Uterus (tissue), 4 donors: Measurements from ENCODE around the gene TMEM238L. TPM values are rescaled to one million over a fixed set of nuclear protein-coding genes. Genes with fewer than 3 reads are reported as not detected.

Experiments
- DNase-seq, 2 donors: peaks; one replicate each; pipeline ENCODE4 v3.0.0-alpha.2; 2019 to 2020
- H3K27ac ChIP-seq, 2 donors: fragments of 200-600 bp; sonication (generic); 1 replicate in 1 of 2; 2 replicates in 1 of 2; pipeline ENCODE4 v1.5.1; 2016 to 2018
- H3K27me3 ChIP-seq, 2 donors: fragments of 200-600 bp; sonication (generic); one replicate each; pipeline ENCODE4 v1.5.1; 2018 to 2019; ENCODE audit warnings: control low read depth in 1 of 2
- H3K36me3 ChIP-seq, 2 donors: fragments of 200-600 bp; sonication (generic); one replicate each; pipeline ENCODE4 v1.5.1; 2019; ENCODE audit warnings: control low read depth in 1 of 2
- H3K4me1 ChIP-seq, 2 donors: fragments of 200-600 bp; sonication (generic); one replicate each; pipeline ENCODE4 v1.5.1; 2018 to 2019; ENCODE audit warnings: control low read depth in 1 of 2
- H3K4me3 ChIP-seq, 2 donors: fragments of 200-600 bp; sonication (generic); 1 replicate in 1 of 2; 2 replicates in 1 of 2; pipeline ENCODE4 v1.5.1; 2018 to 2019; ENCODE audit warnings: mild to moderate bottlenecking in 1 of 2
- H3K9me3 ChIP-seq, 2 donors: fragments of 200-600 bp; sonication (generic); one replicate each; pipeline ENCODE4 v1.5.1; 2019; ENCODE audit warnings: control low read depth in 1 of 2
- POLR2A ChIP-seq, 2 donors: fragments of 450-650 bp; IDR thresholded peaks; one replicate each; pipeline ENCODE4 v1.6.1; 2016; ENCODE audit warnings: antibody characterized with exemption in 2 of 2, mild to moderate bottlenecking in 1 of 2, moderate library complexity in 1 of 2
- intact Hi-C: fragments of 100-400 bp; cut with DNase I; formaldehyde crosslinking; loops from one replicate; pipeline ENCODE4 v1.15.1; 2023; ENCODE audit warnings: low total_unique reads
- total RNA-seq, 4 donors: library from RNA; depleted of rRNA in 3 of 4; stranded (reverse); fragments of >200 nt in 3 of 4; gene quantifications; one replicate each; pipeline versions ENCODE4 v1.1.0 to v1.2.4, GENCODE V29; 2014 to 2023
- TF ChIP-seq, protein P1 (sequence below), 4 experiments: fragments of 200-600 bp in 2 of 4; fragments of 450-650 bp in 2 of 4; sonication (generic) in 2 of 4; IDR thresholded peaks; one replicate each; pipeline ENCODE4 v1.5.1; 2016 to 2019; ENCODE audit warnings: antibody characterized with exemption in 4 of 4, mild to moderate bottlenecking in 2 of 4, moderate library complexity in 1 of 4
- donor health status: DM: yes; HTN: yes; CAD: no.

The TMEM238L gene
- total RNA-seq, 4 donors from 2014 or later, result not detected

DNA sequence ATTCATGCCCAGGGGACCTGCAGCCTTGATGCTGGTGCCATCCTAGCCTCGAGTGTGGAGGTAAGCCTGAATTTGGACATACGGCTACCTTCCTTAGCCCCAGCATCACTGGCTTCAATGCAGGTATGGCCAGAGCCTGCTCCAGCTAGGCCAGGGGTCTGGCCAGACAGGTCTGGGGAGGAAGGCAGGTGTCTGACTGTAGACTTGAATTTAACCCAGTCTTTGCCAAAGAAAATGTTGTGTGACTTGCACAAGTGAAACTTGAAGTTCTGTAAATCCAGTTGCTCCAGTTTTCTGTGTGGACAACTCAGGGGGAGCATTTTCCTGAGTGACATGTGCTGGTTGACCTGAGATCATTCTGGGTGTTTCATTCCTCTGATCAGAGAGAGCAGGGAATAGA, 32.8 kb downstream of the TMEM238L start:
- no peaks in the 10 kb centered on the region for H3K4me1 ChIP-seq
- intact Hi-C loops, result no loop called here
- H3K27ac ChIP-seq, result no peak overlapping the region
- H3K4me3 ChIP-seq, result no peak overlapping the region
- peaks cover 0 to 10% of the 10 kb centered on the region in 2 donors for H3K9me3 ChIP-seq
- no peak for TF ChIP-seq POLR2A (IDR thresholded peaks at IDR 0.05)
- TF ChIP-seq, protein P1, sequence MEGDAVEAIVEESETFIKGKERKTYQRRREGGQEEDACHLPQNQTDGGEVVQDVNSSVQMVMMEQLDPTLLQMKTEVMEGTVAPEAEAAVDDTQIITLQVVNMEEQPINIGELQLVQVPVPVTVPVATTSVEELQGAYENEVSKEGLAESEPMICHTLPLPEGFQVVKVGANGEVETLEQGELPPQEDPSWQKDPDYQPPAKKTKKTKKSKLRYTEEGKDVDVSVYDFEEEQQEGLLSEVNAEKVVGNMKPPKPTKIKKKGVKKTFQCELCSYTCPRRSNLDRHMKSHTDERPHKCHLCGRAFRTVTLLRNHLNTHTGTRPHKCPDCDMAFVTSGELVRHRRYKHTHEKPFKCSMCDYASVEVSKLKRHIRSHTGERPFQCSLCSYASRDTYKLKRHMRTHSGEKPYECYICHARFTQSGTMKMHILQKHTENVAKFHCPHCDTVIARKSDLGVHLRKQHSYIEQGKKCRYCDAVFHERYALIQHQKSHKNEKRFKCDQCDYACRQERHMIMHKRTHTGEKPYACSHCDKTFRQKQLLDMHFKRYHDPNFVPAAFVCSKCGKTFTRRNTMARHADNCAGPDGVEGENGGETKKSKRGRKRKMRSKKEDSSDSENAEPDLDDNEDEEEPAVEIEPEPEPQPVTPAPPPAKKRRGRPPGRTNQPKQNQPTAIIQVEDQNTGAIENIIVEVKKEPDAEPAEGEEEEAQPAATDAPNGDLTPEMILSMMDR (IDR thresholded peaks at IDR 0.05), result no peak
- no peaks in the 10 kb centered on the region for H3K36me3 ChIP-seq
- no peaks in the 10 kb centered on the region for H3K27me3 ChIP-seq
- DNase-seq, result no peak

DNA sequence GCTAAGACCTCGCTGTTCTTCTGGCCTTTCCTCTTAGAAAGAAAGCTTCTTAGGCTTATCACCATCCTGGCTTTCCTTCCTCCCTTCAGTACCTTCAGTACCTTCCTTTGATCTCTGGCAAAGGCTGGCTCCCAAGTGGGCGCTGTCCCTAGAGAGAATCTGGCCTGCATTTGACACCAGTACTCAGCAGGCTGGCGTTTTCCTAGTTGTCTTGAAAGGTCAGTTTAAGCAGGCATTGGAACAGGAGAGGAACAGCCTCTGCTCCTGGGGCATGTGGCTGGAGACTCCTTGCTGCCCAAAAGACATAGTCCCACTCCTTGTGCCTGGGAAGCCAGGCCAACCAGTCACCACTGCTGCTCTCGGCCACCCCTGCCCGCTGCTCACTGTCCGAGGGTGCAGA, 34.1 kb downstream of the TMEM238L start:
- Histone ChIP-seq H3K4me1 (no peaks in the 10 kb centered on the region), H3K4me3 (no peak overlapping the region), H3K36me3 (no peaks in the 10 kb centered on the region), H3K27me3 (no peaks in the 10 kb centered on the region), H3K27ac (no peak overlapping the region), H3K9me3 (peaks cover 0 to 14% of the 10 kb centered on the region in 2 donors)
- intact Hi-C loops, result no loop called here
- no peak for DNase-seq
- TF ChIP-seq, protein P1 (IDR thresholded peaks at IDR 0.05), result no peak
- no peak for TF ChIP-seq POLR2A (IDR thresholded peaks at IDR 0.05)

DNA sequence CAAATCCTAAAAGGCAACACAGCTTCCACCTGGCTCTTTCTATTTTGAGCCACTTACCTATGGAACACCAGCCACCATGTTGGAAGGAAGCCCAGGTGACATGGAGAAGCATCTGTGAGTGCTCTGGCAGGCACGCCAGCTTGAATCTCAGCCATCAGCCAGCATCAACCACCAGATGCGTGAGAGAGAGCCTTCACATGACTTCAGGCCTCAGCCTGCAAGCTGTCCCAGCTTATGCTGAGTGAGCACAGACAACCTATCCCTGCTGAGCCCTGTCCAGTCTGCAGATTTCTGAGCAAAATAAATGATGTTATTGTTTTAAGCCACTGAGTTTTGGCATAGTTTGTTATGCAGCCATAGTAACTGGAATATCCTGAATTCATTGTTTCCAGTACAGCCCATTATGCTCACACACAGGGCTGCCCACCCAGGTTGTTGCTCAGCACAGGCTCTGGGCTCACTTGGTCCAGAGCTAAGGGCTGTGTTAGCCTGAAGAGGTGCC, 35.1 kb downstream of the TMEM238L start:
- Histone ChIP-seq H3K36me3 (no peaks in the 10 kb centered on the region), H3K4me1 (no peaks in the 10 kb centered on the region), H3K4me3 (no peak overlapping the region), H3K27ac (no peak overlapping the region), H3K27me3 (no peaks in the 10 kb centered on the region), H3K9me3 (peaks cover 0 to 14% of the 10 kb centered on the region in 2 donors)
- TF ChIP-seq POLR2A (IDR thresholded peaks at IDR 0.05), result no peak
- TF ChIP-seq, protein P1 (IDR thresholded peaks at IDR 0.05), result no peak
- intact Hi-C loops, result no loop called here
- DNase-seq, result no peak

DNA sequence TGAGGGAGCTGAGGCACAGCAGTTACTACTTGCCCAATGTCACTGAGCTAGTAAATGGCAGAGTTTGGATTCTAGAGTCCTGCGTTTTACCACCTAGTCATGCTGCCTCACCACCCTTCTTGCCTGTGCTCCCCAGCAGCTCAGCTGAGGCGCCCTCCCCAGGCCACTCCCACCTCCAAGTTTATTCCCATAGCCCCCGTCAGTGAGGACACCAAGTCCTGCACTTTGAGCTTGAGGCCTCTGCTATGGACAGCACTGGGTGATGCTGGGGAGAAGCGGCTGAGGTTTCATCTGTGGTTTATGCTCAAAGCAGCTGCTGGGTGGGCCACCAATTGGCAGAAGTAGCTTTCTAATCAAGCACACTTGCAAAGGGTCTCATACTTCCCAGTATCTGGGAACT, 36.7 kb downstream of the TMEM238L start:
- intact Hi-C loops, result no loop called here
- Histone ChIP-seq H3K27ac (no peak overlapping the region), H3K36me3 (no peaks in the 10 kb centered on the region), H3K27me3 (no peaks in the 10 kb centered on the region), H3K4me1 (no peaks in the 10 kb centered on the region), H3K4me3 (no peak overlapping the region), H3K9me3 (peaks cover 0 to 11% of the 10 kb centered on the region in 2 donors)
- no peak for TF ChIP-seq POLR2A (IDR thresholded peaks at IDR 0.05)
- TF ChIP-seq, protein P1 (IDR thresholded peaks at IDR 0.05), result no peak
- DNase-seq, result no peak

DNA sequence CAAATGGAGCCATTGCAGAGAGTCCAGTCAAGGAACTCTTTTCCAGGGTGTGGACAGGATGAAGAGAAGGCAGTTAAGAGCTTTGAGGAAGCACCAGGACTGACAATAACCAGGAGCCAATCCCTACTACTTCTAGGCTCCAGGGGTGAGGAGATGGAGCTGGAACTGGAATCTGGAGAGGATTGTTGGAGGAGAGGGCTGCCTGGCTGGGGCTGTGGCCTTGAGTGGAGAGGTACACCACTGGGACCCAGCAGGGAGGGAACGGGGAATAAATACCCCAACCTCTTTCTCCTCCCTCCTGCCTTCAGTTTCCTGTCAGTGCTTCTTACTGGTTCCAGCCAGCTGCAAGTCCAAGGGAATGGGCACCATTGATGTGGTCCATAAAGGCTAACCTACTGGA, 41.9 kb downstream of the TMEM238L start:
- no peak for DNase-seq
- peaks cover 0 to 4% of the 10 kb centered on the region in 2 donors for H3K9me3 ChIP-seq
- no peaks in the 10 kb centered on the region for H3K36me3 ChIP-seq
- H3K27me3 ChIP-seq, result no peaks in the 10 kb centered on the region
- H3K4me1 ChIP-seq, result no peaks in the 10 kb centered on the region
- intact Hi-C loops, result no loop called here
- TF ChIP-seq POLR2A (IDR thresholded peaks at IDR 0.05), result no peak
- TF ChIP-seq, protein P1 (IDR thresholded peaks at IDR 0.05), result no peak
- H3K4me3 ChIP-seq, result no peak overlapping the region
- H3K27ac ChIP-seq, result no peak overlapping the region
